HG03442 (cell line): ENCODE results near the gene TCEA2.
"Not testable (repeated sequence)": the region's sequence is repeated elsewhere in the genome, so short reads cannot be mapped to it uniquely, and the experiment has no call there.

ENCODE experiments used
- ATAC-seq: cut with Tn5 transposase; IDR thresholded peaks from one replicate; pipeline ENCODE4 v1.9.1; 2021; ENCODE audit warnings: mild to moderate bottlenecking, moderate library complexity; ENCODE audit not compliant: unreplicated experiment

TCEA2 gene

DNA sequence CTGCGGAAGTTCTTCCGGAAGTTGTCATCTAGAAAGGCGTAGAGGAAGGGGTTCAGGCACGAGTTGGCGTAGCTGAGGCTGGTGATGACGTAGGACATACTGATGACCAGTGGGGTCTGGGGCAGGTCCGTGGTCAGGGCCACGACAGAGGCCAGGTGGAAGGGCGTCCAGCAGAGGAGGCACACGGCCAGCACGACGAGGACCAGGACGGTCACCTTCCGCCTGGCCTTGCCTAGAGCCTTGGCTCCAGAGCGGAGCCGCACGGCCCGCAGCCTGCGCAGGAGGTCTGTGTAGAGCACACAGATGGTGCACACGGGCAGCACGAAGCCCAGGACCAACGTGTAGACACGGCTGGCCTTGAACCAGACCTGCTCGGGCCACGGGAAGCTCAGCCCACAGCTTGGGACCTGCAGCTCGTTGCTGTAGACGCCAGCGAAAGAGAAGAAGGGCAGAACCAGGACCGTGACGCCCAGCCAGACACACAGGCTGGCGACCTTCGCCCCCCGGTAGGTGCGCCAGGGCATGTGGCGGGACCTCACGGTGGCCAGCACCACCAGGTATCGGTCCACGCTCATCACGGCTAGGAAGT lies 42.9 kb downstream of the TCEA2 start:
- ATAC-seq = no peak

DNA sequence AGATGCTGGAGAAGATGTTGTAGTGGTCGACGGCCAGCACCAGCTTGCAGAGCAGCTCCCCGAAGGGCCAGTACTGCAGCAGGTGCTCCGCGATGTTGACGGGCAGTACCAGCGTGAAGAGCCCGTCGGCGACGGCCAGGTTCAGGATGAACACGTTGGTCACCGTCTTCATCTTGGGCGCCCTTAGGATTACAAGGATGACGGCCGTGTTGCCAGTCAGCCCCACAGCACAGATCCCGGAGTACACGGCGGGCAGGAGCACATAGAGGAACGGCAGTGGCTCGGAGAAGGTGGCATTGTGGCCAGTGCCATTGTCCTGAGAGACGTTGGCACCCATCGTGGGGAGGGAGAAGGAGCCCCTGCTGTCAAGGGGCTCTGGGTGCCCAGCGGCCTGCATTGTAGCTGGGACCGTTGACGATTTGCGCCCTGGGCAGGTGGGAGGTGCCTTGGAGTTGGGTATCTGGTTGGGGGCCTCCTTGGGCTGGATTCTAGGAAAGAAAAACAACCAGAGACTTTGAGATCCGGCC lies 43.5 kb downstream of the TCEA2 start:
- no peak for ATAC-seq

DNA sequence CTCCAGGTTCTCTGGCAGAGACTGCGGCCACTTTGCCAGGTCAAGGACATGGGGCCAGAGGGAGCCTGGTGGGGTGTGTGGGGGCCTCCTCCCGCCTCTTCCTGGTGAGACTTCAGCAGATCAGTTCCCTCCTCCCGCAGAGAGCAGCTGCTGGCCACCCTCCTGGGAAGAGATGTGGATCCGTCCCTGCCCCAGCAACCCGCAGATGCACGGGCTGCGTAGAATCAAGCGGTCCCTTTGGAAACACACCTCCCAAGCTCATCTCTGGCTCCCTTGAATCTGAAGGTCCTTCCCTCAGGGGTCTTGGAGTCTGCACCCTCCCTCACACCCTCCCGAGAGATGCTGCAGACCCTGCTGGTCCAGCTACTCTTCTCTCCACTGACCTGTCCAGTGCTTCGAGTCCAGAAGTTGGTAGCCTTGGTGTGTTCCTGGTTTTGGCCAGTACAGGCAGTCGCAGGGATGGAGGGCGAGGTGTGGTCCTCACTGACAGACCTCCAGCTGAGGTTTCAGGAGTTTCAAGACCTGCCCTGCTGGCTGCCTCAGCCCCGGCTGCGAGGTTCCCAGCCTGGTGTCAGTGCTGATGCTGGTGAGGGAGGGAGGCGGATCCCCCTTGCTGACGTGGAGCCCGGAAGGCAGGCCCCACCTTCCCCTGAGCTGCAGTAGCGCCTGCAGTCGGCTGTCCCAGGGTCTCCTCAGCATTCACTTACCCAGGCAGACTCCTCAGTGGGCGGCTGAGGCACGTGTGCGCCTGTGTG lies 44.2 kb downstream of the TCEA2 start, which contains the start of gene NPBWR2:
NPBWR2 (minus strand) TSS at position 585 of the 755 bp plus-strand sequence. CDS start 734 bp downstream, outside the sequence.
- no peak for ATAC-seq

DNA sequence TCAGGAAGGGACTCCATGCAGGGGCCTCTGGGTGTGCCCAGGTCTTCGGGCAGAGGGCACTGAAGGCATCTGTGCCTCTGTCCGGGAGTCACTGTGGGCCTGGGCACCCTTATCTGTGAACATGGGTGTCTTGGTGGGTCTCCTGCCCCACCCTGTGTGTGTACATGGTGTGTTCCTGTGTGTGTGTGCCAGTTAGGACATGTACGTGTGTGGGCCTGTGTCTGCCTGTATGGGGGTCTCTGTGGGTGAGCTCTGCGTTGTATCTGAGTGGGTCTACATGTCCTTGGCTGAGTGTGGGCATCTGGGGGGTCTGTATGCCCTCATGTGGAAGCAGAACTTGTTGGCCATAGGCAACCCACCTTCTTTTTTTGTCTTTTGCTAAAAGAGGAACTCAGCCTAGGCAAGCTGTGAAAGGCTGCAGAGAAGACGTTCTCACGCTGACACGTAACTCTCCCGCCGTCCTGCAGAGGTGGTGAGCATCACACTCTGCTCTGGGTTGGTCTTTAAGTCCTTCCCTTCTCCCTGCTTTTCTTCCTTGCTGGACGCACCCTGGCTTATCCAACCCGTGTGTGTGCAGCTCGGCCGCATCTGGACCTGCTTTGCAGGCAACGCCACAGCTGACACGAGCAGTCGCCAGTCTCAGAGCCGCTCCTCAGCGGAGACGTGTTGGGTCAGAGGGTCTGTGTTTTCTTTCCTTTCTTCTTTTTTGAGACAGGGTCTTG lies 44.9 kb downstream of the TCEA2 start:
- ATAC-seq = no peak

DNA sequence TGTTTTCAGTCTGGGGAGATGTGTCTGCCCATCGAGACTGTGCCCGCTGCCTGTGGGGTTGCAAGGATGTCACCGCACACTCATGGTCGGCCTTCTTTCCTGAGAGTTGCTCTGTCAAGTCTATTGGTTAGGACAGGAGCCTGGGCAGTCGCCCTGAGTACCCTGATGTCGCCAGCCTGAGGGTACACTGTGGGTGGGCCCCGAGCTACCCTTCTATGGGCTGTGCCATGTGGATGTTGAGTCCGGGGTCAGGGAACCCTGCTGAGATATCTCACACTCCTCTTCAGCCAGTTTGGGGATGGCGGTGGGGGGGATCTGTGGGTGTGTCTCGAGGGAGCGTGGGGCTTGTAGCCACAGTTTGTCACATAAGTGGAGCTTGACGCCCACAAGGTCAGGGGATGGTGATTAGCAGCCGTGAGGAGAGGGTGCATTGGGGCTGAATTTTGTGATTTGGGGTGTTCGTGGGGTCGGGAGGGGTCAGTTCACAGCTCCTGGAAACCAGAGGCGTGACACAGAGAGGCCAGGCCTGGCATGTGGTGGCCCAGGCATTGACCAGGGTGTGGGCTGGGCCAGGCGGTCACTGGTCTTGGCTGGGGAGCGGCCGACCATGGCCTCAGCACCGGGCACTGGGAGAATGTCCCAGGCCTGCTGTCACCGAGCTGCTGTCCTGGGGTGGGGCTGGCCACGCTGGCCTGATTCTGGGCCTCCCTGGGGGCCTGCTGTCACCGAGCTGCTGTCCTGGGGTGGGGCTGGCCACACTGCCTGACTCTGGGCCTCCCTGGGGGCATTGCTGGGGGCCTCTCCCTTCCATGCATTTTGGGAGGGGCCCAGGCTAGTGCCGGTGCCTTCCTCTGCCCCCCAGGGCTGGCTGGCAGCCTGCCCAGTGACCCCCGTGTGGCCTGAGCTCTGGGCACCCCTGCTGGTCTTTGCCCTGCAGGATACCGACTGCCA lies 46.0 kb downstream of the TCEA2 start:
- ATAC-seq = no peak

DNA sequence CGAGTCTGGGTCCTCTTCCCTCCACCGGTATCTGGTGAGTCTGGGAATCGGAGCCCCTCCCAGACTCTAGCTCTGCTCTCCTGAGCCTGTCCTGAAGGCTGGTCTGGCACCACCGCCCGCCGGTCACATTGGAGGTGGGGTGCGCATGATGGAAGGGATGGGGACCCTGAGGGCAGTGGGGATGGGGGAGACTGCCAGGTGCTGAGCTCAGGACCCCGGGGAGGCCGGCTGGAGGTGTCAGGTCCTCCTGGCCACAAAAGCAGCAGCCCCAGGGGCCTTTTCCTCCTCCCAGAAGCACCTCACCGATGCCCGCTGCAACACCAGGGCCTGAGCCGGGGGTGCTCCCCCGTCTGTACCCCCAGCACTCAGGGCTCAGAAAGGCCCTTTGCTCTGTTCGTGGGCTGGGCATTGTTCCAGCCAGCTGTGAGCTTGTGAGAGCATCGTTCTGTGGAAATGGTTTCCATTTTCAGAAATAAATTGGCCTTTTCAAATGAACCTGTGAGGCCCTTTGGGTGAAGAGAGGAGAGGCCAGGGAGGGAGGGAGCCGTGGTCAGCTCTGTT lies 46.9 kb downstream of the TCEA2 start:
- ATAC-seq = no peak

DNA sequence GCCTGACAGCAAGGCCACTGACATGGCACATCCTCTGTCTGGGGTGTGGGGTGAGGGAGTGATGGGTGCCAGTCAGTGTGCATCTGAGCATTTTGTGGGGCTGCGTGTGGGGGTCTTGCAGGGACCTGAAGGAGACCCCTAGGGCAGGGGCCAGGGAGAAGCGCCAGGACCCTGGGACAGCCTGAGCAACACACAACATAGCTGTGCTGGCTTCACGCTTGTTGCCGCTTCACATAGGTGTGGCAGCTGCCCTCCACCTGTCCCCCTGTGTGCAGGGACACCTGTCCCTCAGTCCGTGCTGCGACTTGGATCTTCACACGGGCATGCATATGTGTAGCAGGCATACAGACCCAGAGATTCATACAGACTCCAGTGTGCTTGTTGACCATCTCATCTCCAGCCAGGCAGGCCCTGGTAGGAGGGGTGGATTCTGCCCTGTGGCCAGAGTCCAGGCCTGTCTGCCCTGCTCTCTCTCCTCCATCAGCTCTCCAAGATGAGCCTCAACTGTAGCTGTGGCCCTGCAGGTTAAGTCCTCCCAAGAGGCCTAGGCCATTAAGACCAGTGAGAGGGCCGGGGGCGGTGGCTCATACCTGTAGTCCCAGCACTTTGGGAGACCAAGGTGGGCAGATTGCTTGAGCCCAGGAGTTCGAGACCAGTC lies 47.5 kb downstream of the TCEA2 start:
- no peak for ATAC-seq

DNA sequence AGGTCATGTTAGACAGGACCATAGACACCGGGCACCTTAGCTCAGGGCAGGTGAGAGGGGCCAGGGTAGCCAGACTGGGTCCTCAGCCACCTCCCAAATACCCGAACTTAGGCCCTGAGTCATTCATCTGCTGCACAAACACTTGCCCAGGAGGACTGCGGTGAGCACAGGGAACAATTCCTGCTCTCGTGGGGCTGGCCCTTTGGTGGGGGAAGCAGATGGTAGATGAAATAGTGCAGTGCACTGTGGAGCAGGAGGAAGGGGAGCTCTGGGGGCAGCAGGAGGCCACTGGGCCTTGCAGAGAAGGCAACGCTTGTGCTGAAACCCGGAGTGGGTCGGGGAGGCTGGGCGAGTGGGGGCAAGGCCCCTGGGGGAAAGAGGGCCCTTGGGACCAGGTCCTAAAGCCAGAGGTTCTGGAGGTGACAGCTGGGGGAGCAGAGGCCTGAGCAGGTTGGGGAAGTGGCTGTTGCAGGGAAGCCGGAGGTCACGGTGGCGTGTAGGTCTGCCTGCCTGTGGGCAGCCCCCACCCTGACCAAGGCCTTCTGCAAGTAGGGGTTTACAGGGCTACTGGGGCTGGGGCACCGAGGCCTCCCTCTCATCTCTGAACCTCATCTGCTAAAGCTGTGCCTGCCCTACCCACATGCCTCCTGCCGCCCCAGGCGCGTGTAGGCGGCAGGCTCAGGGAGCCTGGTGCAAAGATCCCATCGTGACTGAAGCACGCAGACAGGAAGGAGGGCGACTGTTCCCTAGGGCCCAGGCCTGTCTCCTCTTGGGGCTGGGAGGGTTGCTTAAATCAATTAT lies 49.0 kb downstream of the TCEA2 start:
- ATAC-seq = no peak

DNA sequence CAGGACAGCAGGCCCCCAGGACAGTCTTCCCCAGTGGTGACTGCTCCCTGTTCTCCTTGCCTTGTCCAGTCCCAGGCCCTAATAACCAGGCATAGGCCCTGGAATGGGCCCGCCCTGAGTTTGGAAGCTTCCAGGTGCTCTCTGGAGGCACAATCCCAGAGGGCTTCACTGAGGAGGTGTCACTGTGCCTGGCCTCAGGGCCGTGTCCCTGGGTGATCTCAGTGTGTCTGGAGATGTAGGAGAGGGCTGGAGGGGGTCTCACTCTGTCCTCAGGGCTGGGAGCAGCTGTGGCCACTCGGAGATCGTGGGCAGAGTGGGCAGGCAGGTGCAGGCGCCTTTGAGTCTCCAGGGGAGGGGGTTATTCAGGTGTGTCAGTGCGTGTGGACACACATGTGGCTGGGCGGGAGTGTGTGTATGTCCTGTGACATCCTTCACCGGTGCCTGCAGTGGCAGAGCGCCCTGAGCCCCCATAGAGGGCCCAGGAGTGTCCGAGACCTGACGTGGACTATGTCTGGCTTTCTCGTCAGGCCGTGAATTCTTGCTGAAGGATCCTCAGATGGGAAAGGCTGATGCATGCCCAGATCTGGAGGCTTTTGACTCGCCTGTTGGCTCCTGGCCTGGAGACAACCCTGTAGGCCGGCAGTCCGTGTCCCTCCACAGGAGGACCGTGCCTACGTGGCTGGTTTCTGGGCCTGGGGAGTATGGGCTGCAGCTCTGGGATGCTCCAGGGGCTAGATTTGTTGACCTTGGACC lies 49.9 kb downstream of the TCEA2 start:
- no peak for ATAC-seq

DNA sequence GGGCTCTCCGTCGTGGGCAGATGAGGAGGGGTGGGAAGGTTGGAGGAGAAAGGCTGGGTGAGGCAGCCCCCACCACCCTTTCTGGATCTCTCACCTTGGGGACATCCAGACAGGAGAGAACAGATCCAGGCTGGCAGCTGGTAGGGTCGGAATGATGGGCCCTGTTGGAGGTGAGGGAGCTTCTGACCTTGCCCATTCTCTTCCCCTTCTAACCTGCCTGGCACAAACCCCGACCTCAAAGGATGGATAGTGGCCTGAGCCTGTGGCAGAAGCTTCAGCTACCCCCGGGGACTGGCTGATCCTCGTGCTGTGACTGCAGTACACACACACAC lies 50.4 kb downstream of the TCEA2 start:
- ATAC-seq = no peak

DNA sequence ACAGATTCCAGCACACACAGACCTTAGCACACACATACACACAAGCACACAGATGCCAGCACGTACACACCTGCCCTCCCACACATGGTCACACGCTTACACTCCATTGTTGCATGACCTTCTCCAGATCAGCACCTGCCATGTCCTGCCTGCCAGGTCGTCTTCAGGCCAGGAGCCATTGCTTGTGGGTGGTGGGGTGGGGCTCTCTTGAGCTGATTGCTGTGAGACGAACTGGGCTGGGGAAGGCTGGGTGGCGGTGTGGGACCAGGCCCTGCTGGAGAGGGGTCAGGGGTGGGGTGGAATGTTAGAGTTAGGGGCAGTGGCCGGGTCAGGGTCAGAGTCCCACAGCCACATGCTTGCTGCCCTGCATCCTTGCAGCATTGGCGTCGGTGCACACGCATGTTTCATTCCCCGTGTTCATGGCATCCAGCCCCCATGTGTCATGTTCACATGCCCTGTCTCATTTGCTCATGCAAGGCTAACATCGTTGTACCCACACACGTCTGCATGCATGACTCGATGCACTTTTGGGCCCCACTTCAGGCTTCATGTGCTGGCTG lies 50.9 kb downstream of the TCEA2 start:
- no peak for ATAC-seq

DNA sequence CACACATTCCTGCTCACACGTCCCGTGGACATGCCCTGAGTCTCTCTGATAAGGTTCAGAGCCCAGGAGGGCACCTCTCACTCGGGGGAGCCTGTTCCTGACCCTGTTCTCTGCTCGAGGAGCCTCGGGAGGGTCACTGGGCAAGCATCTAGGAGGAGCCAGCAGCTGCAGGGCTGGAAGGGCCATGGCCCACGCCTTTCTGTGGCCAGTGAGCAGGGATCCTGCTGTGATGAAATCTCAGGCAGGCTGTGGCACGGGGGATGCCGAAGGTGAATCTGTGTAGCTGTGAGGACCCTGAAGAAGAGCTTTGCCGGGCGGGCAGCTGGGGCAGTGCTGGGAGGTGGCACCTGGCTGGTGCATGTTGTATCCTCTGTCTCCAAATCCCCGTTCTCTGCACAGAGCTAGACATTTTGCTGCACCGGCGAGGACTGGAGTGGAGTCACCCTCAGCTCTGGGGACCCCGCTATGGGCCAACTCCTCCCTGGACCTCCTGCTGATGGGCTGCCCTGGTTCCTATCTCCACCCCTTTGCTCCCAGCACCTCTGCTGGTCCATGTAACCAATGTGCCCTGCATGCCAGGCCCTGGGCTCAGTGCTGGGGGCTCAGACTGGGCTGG lies 51.5 kb downstream of the TCEA2 start:
- ATAC-seq = no peak

DNA sequence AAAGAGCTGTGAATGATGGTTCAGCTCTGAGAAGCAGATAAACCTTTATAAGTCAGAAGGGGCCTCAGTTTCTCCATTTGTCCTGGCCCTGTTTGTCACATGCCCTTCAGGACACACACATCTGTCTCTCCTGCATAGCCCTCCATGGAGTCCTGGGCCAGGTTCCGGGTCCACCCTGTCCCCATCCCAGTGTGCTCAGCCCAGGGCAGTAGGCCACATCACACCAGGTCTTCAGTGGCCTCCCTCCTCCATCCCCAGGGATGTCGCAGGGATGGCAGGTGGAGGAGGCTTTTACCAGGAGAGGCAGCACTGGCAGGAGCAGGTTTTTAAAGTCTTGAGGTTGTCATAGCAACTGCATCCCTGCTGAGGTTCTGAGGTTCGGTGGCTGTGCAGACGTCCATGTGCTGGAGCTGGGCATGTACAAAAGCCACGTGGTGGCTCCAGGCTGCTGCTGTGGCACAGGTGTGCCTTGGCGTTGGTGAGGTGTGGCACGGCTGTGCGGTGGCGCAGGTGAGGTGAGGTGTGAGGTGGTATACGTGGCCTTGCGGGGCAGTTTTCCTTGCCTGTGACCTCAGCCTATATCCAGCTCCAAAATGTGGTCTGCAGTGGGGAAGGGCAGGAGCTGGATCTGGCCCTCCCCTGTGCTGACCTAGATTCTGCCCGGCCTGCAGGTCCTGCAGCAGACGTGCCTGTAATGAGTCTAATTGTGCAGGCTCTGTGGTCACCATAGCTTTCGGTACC lies 52.3 kb downstream of the TCEA2 start:
- ATAC-seq = no peak

DNA sequence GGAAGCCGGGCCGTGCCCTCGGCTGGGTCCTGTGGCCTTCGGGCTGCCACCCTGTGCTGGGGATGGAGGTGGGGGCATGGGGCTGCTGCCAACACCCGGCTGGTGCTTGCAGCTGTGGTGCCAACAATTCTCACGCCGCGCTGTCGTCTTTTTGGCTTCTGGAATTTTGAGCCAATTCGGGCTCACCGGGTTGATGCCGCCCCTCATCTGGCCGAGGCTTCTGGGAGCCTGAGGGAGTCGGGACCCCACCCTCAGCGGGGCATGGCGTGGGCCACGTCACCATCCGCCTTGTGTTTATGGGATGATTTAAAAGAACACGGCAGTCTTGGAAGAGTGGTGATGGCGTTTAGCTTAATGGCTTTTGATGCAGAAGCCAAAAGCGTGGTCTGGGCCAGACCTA lies 53.0 kb downstream of the TCEA2 start:
- no peak for ATAC-seq

DNA sequence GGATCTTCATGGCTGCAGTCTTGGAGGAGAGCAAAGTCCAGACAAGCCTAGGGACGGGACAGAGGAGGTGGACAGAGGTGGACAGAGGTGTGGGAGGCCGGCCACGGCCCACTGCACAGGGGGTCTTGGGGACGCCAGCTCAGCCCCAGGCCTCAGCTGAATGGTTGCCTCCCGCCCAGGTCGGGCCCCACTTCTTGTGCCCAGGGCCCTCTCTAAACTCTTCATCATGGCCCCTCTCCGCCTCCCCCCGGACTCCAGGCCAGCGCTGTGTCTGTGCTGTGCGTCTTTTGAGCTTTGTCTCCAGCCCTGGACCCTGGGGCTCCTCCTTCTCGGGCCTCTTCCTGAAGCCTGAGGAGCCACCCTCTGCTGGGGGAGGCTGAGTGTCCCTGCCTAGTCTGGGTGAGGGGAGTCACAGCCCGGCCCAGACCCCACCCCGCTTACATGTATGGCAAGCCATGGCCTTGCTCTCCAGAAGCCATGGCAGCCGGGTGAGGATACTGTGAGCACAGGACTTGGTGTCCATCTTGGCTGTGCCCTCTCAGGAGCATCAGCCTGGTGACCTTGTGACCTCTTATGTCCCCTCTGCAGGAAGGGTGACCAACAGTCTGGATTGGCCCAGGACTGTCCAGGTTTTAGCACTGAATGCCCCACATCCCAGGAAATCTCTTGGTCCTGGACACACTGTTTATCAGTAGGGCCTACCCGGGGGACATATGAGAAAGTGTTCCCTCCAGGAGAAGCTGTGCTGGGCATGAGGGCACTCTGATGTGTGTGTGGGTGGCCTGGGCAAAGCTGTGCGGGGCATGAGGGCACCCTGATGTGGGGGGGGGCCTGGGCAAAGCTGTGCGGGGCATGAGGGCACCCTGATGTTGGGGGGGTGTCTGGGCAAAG lies 53.8 kb downstream of the TCEA2 start:
- ATAC-seq = no peak

DNA sequence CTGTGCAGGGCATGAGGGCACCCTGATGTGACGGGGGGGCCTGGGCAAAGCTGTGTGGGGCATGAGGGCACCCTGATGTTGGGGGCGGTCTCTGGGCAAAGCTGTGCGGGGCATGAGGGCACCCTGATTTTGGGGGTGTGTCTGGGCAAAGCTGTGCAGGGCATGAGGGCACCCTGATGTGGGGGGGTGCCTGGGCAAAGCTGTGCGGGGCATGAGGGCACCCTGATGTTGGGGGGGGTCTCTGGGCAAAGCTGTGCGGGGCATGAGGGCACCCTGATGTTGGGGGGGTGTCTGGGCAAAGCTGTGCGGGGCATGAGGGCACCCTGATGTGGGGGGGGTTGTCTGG lies 54.4 kb downstream of the TCEA2 start:
- not testable (repeated sequence) for ATAC-seq
